ENCODE results near the gene PLCB3.

GRCh38 chr11:64203421-64204079 is 47.8 kb upstream of the PLCB3 start:
- TF ChIP-seq CTCF (IDR thresholded peaks at IDR 0.05; ENCODE audit: low read depth, low read length) (no peak), EZH2phosphoT487 (IDR thresholded peaks at IDR 0.05; ENCODE audit: low read depth) (no peak)

All from OCI-LY3 (cell line).